Measurements from ENCODE around the gene MRPS14. TPM values are rescaled to one million over a fixed set of nuclear protein-coding genes. Genes with fewer than 3 reads are reported as not detected.

MRPS14 gene
- total and polyA plus RNA-seq, 2 of the 4 experiments (the other 2 are of a cell fraction) = 22.0 to 23.1 TPM

- H3K27ac ChIP-seq (ENCODE audit: insufficient read depth, low read length) = no peak overlapping the region
- in situ Hi-C loops (cut with MboI; ENCODE audit: low sequenced_read_pairs) (no loop called here), dilution Hi-C loops (cut with HindIII; ENCODE audit: low sequenced_read_pairs, unreplicated experiment) (no loop called here), intact Hi-C loops (cut with micrococcal nuclease) (no loop called here)
- no peak overlapping the region for H2AK9ac ChIP-seq (replicated peaks; ENCODE audit: low read depth, low read length, poor library complexity)
- no peak overlapping the region for H3K4me2 ChIP-seq (ENCODE audit: low read depth, low read length)
- H3K9me3 ChIP-seq (ENCODE audit: control insufficient read depth, insufficient read depth, low read length) = no peaks in the 10 kb centered on the region
- no peak overlapping the region for H2BK120ac ChIP-seq (ENCODE audit: low read depth, low read length)
- H3K56ac ChIP-seq (ENCODE audit: extremely low read depth, insufficient read depth, low read length) = no peak overlapping the region
- H3K4me1 ChIP-seq (ENCODE audit: control insufficient read depth, insufficient read depth, low read length) = no peaks in the 10 kb centered on the region; the same call in 1 of the 2 replicates
- H3K79me1 ChIP-seq (ENCODE audit: low read depth in 1 of 2, low read length in 2 of 2) = peaks cover 18 to 29% of the 10 kb centered on the region in 2 experiments
- H2BK5ac ChIP-seq (ENCODE audit: low read depth, low read length, poor library complexity, severe bottlenecking) = no peak overlapping the region
- ATAC-seq (ENCODE audit: low read depth) = no peak
- no peak overlapping the region for H3K4ac ChIP-seq (ENCODE audit: low read depth, low read length)
- no peak overlapping the region for H2AK5ac ChIP-seq (ENCODE audit: low read depth, low read length)
- H3K9ac ChIP-seq (ENCODE audit: low read depth, low read length) = no peak overlapping the region
- ChIA-PET CTCF (no interaction called here), POLR2A (ENCODE audit: unreplicated experiment) (no interaction called here)
- no peak overlapping the region for H2AFZ ChIP-seq (replicated peaks; ENCODE audit: low read length, poor library complexity)
- 0 out of 2 replicates have a peak, but pooled peaks cover 4% of the 10 kb centered on the region for H4K20me1 ChIP-seq (ENCODE audit: insufficient read depth, low read length)
- H3K36me3 ChIP-seq (ENCODE audit: control insufficient read depth, insufficient read depth, low read length) = peaks cover 28% of the 10 kb centered on the region
- H3K18ac ChIP-seq (ENCODE audit: low read depth, low read length) = no peak overlapping the region
- no peak overlapping the region for H4K5ac ChIP-seq (ENCODE audit: low read depth, low read length)
- no peak overlapping the region for H3K23ac ChIP-seq (ENCODE audit: low read depth, low read length)
- no peak overlapping the region for H4K91ac ChIP-seq (ENCODE audit: insufficient read depth, low read depth, low read length)
- no peak overlapping the region for H3K4me3 ChIP-seq (ENCODE audit: insufficient read depth, low read depth, low read length)
- 0 out of 2 replicates have a peak, but pooled peaks cover 1% of the 10 kb centered on the region for H3K9me1 ChIP-seq (ENCODE audit: insufficient read depth, low read length)
- no peaks in the 10 kb centered on the region for H3K27me3 ChIP-seq (ENCODE audit: control insufficient read depth, insufficient read depth, low read length)
- no peak overlapping the region for H2BK20ac ChIP-seq (ENCODE audit: low read depth, low read length)
- H2BK15ac ChIP-seq (ENCODE audit: low read depth, low read length) = no peak overlapping the region
- no TSS peak for BruUV-seq (replicated peaks)
- no peak for DNase-seq
- 100% methylated on average over 2 of the region's 10 CpGs; no CpG with 5 or more reads in 1 of the 2 experiments for whole genome bisulfite sequencing, 2 experiments (ENCODE audit: extremely low coverage in 2 of 2, insufficient read length in 1 of 2)
- H3K14ac ChIP-seq (replicated peaks; ENCODE audit: low read depth, low read length) = no peak overlapping the region
- no peak overlapping the region for H4K8ac ChIP-seq (ENCODE audit: low read depth in 2 of 2, low read length in 2 of 2)
- TF ChIP-seq CEBPB (IDR thresholded peaks at IDR 0.05; ENCODE audit: low read depth, low read length) = no peak
- TF ChIP-seq CHD1 (IDR thresholded peaks at IDR 0.05; ENCODE audit: low read depth, low read length) = no peak
- no peak for TF ChIP-seq ELK1 (IDR thresholded peaks at IDR 0.05; ENCODE audit: borderline replicate concordance, low read depth, low read length)
- TF ChIP-seq NFE2L2 (IDR thresholded peaks at IDR 0.05; ENCODE audit: low read depth, low read length) = no peak
- no peak for TF ChIP-seq MAFK (IDR thresholded peaks at IDR 0.05; ENCODE audit: low read depth, low read length)
- no peak for TF ChIP-seq RCOR1 (IDR thresholded peaks at IDR 0.05; ENCODE audit: insufficient replicate concordance, low read length)
- no peak for TF ChIP-seq FOS (IDR thresholded peaks at IDR 0.05; ENCODE audit: low read depth, low read length)
- no peak for TF ChIP-seq POLR2A (IDR thresholded peaks at IDR 0.05; ENCODE audit: low read depth, low read length)
- no peak for TF ChIP-seq MAZ (IDR thresholded peaks at IDR 0.05; ENCODE audit: borderline replicate concordance, low read depth, low read length)
- no peak for TF ChIP-seq MXI1 (IDR thresholded peaks at IDR 0.05; ENCODE audit: borderline replicate concordance, low read depth, low read length)
- no peak for TF ChIP-seq RAD21 (IDR thresholded peaks at IDR 0.05; ENCODE audit: low read length)
- TF ChIP-seq RFX5 (IDR thresholded peaks at IDR 0.05; ENCODE audit: low read depth, low read length) = no peak
Observed at GRCh38 chr1:175009532-175009931, 13.7 kb downstream of the MRPS14 start.

All from IMR-90 (cell line).